Measurements from ENCODE around the gene IFT43.

IFT43 gene

GRCh38 chr14:76081642-76082041 lies 96.1 kb downstream of the IFT43 start:
- no peak for DNase-seq (ENCODE audit: low spot score)

GRCh38 chr14:76083796-76084765 lies 98.5 kb downstream of the IFT43 start:
- DNase-seq (ENCODE audit: low spot score): no peak

GRCh38 chr14:76085358-76085757 lies 99.8 kb downstream of the IFT43 start:
- DNase-seq (ENCODE audit: low spot score): no peak

- DNase-seq (ENCODE audit: low spot score): peak; percentile 57
Observed at GRCh38 chr14:76086636-76087035, 101.1 kb downstream of the IFT43 start.

- DNase-seq (ENCODE audit: low spot score): no peak
Observed at GRCh38 chr14:76088326-76088725, 102.8 kb downstream of the IFT43 start.

GRCh38 chr14:76088771-76089571 lies 103.4 kb downstream of the IFT43 start:
- DNase-seq (ENCODE audit: low spot score): peak; percentile 46

GRCh38 chr14:76089575-76089974 lies 104.0 kb downstream of the IFT43 start:
- no peak for DNase-seq (ENCODE audit: low spot score)

- DNase-seq (ENCODE audit: low spot score): peak; percentile 27
Observed at GRCh38 chr14:76090616-76091391, 105.2 kb downstream of the IFT43 start.

GRCh38 chr14:76093077-76093476 lies 107.5 kb downstream of the IFT43 start:
- DNase-seq (ENCODE audit: low spot score): no peak

- DNase-seq (ENCODE audit: low spot score): no peak
Observed at GRCh38 chr14:76096257-76096656, 110.7 kb downstream of the IFT43 start.

- DNase-seq (ENCODE audit: low spot score): no peak
Observed at GRCh38 chr14:76097547-76097946, 112.0 kb downstream of the IFT43 start.

GRCh38 chr14:76098047-76098446 lies 112.5 kb downstream of the IFT43 start:
- no peak for DNase-seq (ENCODE audit: low spot score)

- no peak for DNase-seq (ENCODE audit: low spot score)
Observed at GRCh38 chr14:76098916-76099675, 113.5 kb downstream of the IFT43 start.

GRCh38 chr14:76100236-76100635 lies 114.7 kb downstream of the IFT43 start:
- DNase-seq (ENCODE audit: low spot score): no peak

- no peak for DNase-seq (ENCODE audit: low spot score)
Observed at GRCh38 chr14:76101391-76102379, 116.1 kb downstream of the IFT43 start.

GRCh38 chr14:76104802-76105355 lies 119.3 kb downstream of the IFT43 start:
- DNase-seq (ENCODE audit: low spot score): no peak

- no peak for DNase-seq (ENCODE audit: low spot score)
Observed at GRCh38 chr14:76106188-76106587, 120.6 kb downstream of the IFT43 start.

- DNase-seq (ENCODE audit: low spot score): no peak
Observed at GRCh38 chr14:76109087-76109880, 123.7 kb downstream of the IFT43 start.

Data from cerebellar cortex (tissue), 1 donor.